GM18517 (cell line): ENCODE results near the gene CACNA1F.

ENCODE experiments used
- ATAC-seq: cut with Tn5 transposase; IDR thresholded peaks from one replicate; pipeline ENCODE4 v1.9.1; 2021; ENCODE audit warnings: mild to moderate bottlenecking, moderate library complexity; ENCODE audit not compliant: unreplicated experiment

Gene CACNA1F

GRCh38 chrX:49202022-49202421 lies 31.1 kb downstream of the CACNA1F start:
- ATAC-seq = no peak

DNA sequence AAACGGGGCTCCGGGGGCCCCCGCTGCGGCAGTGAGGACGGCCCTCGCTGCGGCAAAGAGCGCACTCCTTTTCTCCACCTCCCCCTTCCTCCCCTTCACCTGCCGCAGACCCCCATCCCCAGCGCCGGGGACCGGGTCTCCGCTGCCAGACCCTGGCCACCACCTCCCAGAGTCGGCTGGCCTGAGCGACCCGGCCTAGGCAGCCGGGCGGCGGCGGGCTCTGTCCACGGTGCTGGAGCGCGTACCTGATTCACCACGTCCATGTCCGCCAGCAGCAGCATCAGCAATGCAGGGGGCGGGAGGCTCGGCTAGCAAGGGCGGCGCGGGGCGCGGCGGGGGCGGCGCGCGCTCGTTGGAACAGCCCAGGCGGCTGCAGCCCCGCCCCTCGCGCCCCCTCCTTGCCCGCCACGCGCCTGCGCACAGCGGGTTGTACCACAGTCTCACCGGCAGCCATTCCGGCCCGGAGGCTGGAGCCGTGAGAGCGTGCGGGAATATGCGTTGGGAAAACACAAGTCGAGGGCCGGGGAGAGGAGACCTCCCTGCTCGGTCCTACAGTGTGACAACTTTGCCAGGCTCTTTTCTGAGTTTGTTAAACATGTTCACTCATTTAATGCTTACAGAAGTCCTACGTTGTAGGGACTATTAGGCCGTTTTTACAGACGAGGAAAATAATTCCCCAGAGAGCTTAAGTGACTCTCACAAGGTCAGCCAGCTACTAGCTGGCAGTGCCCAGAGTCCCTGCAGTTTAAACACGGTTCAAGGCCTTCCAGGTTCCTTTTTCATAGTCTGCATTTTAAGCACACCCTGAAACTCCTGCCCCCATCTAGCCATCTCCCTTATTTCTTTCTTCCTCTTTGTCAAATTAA lies 33.0 kb downstream of the CACNA1F start, which contains the start of gene SYP:
SYP (minus strand) TSS at position 288 of the 866 bp plus-strand sequence; CDS start at position 281, 7 bp downstream.
- peak; percentile 70 for ATAC-seq

DNA sequence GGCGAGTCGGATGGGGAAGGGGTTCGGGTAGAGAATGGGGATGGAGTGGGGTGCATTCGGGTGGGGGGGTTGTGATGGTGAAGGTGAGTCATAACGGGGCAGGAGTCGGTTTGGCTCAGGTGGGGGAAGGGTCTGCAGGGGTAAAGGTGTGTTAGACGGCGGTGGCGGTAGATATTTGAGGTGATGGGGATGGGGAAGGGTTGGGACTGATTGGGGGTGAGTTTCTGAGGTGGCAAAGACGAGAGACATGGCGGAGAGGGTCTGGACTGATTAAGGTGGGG lies 33.9 kb downstream of the CACNA1F start:
- ATAC-seq = no peak

- no peak for ATAC-seq
These were observed 34.4 kb downstream of the CACNA1F start for GRCh38 chrX:49198540-49199314.

GRCh38 chrX:49197543-49198087 lies 35.5 kb downstream of the CACNA1F start:
- no peak for ATAC-seq

DNA sequence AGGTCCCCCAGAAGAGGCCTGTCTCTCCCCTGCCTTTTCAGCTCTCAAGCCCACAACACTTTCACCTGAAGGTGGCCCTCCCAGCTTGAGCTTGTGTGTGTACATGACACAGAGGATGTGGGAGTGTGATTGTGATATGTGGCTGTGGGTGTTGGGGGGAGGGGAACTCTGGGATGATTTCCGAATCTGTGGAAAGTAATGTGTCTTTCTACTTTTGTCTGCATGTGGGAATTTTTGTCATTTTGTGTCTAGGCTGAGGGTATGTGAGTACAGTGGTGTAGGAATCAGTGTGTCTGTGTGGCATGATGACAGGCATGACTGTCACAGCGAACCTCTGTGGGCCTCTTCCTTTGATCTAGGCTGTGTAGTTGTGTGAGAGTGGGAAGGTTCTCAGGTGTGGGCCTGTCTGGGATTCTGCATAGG lies 39.6 kb downstream of the CACNA1F start:
- ATAC-seq = no peak

GRCh38 chrX:49192722-49193328 lies 40.3 kb downstream of the CACNA1F start:
- no peak for ATAC-seq

- peak; percentile 7 for ATAC-seq
These were observed 41.5 kb downstream of the CACNA1F start for GRCh38 chrX:49191574-49192011.

DNA sequence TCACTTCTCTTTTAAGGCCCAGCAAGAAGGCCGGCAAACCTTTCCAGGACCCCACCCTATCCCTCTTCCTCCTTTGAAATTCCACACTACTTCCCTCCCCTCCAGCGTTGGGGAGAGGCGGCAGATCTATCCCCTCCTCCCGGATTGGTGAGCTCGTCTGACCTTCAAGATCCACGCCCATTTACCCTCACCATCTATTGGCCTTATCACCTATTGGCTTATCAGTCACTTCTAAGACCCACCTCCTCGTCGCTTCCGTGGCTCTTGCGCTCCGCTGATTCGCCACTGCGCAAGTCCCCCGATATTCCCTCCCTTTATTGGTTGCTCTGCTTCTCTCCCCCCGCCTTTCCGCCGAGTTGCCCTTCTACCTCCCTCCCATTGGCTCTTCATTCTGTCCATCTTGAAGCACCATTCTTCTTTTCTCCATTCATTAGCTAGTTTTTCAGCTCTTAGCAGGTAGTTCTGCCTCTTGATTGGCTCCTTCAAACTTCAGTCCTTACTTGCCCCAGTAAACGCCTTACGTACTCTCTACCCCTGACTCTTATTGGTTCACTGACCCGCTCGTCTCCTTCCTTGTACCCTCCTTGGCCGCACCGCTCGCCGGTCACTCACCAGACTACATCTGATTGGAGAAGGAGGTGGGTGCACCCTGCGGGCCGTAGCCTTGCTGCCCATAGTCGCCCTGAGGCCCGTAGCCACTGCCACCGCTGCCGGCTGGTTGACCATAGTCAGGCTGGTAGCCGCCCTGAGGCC lies 42.1 kb downstream of the CACNA1F start:
- ATAC-seq = peak; percentile 92

- no peak for ATAC-seq
These were observed 43.5 kb downstream of the CACNA1F start for GRCh38 chrX:49189606-49190005.

GRCh38 chrX:49188468-49189076 lies 44.6 kb downstream of the CACNA1F start:
- ATAC-seq = no peak

DNA sequence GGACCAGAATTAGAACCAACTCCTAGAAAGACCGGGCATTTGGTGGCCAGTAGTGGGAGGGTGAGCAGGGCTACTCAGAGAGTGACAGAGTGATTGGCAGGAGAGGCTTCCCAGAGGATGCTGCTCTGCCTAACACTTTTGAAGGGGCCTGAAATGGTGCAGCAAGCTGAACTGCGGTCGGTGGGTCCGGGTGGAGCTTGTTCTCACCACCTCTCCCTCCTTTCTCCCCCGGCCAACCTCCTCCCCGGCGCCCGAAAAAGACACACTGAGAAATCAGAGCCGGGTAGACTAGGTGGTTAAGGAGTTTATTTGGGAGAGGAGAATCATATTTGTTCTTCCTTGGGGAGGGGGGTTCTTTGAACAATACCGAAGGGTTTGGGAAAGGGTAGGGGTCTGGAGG lies 45.6 kb downstream of the CACNA1F start:
- no peak for ATAC-seq

GRCh38 chrX:49187028-49187394 lies 46.1 kb downstream of the CACNA1F start:
- ATAC-seq = no peak

GRCh38 chrX:49186125-49187027 lies 46.8 kb downstream of the CACNA1F start, which contains the start of gene PRICKLE3:
Gene PRICKLE3 (minus strand): TSS chrX:49186373. CDS start chrX:49186297, 76 bp downstream.
- no peak for ATAC-seq

- ATAC-seq = no peak
These were observed 48.6 kb downstream of the CACNA1F start for GRCh38 chrX:49184294-49185281.

GRCh38 chrX:49183701-49184281 lies 49.3 kb downstream of the CACNA1F start:
- no peak for ATAC-seq

DNA sequence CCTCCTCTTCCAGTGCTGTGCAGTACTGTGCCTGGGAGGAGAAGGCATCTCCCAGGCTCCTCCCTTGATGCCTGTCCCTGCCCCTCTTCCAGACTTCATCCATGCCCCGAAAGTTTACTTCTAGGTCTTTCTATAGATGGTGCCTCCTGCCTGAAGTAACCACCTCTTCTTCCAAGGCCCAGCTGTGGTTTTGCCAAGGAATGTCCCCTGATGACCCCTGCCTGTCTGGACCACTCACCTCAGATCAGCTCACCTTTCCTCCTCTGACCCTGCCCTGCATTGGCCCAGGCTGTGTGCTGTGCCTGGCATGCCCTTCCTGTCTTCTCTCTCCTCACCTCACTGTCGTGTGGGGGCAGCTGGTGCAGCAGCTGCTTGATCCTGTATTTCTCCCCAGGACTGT lies 53.8 kb downstream of the CACNA1F start:
- ATAC-seq = no peak

DNA sequence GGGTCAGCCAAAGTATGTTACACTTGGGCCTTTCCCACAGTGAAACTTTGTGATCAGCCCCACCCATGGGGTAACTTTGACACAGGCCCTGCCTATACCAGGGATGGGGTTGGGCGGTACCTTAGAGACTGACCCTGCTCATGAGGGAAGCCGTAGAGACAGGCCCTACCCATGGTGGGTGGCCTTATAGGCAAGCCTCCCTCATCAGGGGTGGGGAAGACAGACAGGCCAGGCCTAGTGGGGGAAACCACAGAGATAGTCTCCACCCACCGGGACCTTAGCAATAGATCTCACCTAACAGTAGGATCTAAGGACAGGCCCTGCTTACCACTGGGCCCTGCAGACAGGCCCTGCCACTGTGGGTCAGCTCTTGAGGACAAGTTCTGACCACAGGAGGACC lies 54.6 kb downstream of the CACNA1F start:
- no peak for ATAC-seq
